Fibroblast of the conjunctiva (primary cell): ENCODE data around the gene SLC25A22.

Experiments used
- DNase-seq: peaks from one replicate; pipeline ENCODE4 v3.0.0-alpha.2; 2010; ENCODE audit warnings: low read depth

The SLC25A22 gene

DNA sequence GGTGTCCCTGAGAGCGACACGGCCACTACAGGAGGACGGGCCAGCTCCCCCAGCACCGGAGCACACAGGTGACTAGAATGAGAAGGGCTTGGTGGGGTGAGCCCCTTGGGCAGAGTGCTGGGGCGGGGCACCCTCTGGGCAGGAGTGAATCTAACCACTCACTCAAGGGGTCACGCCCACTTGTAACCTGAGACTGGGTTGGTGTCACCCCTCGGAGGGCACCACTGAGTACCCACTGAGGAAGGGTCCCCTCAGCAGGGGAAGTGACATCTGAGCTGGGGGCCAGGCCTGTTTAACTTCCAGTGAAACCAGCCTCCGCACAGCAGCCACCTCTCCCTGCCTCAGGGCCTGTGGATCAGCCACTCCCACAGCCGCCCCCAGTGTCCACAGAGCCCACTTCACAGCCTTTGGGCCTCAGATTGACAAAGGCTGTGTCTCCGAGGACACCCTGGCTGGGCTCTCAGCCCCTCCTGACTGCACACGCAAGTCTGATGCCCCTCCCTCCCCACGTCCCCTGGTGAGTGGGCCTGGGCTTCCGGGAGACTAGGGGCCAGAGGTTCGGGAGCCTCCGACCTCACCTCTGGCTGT is 26.4 kb downstream of the SLC25A22 start:
- DNase-seq: no peak

DNA sequence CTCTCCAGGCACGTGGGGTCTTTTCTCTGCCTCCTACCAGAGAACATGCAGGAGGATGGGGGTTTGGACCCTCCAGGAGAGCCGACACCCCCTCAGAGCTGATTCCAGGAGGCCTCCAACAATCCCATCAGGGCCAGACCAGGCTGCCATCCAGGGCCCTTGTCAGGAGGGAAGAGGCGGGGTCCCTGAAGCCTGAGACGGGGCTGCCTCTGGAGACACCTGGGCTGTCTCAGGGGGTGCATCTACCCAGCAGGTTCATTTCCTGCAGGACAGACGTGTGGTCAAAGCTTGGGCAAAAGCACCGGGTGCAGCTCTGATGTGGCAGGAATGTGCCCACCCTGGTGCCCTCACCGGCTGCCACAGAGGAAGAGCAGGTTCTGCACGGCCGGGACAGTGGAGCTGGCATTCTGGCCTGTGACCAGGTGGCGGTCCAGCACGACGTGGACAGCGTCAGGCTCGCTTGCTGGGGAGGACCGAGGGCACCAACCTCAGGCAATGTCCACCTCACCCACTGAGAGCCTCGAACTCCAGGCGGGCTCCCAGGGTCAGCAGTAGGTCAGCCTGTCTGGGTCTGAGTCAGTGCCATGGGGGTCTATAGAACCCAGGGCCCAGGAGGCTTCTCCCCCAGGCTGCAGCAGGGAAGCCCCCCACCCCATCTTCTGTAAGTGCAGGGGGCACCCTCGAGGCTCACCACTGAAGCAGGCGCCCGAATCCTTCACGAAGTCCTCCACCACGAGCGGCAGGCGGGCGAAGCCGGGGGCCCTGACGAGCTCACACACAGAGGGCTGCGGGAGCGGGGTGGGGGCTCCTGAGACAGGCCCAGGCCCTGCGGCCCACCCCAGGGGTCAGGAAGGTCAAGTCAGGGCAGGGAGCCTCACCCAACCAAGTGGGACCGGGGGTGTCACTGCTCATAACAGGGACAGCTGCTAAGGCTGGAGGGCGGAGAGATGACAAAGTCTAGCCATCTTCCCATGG is 27.2 kb downstream of the SLC25A22 start:
- no peak for DNase-seq

DNA sequence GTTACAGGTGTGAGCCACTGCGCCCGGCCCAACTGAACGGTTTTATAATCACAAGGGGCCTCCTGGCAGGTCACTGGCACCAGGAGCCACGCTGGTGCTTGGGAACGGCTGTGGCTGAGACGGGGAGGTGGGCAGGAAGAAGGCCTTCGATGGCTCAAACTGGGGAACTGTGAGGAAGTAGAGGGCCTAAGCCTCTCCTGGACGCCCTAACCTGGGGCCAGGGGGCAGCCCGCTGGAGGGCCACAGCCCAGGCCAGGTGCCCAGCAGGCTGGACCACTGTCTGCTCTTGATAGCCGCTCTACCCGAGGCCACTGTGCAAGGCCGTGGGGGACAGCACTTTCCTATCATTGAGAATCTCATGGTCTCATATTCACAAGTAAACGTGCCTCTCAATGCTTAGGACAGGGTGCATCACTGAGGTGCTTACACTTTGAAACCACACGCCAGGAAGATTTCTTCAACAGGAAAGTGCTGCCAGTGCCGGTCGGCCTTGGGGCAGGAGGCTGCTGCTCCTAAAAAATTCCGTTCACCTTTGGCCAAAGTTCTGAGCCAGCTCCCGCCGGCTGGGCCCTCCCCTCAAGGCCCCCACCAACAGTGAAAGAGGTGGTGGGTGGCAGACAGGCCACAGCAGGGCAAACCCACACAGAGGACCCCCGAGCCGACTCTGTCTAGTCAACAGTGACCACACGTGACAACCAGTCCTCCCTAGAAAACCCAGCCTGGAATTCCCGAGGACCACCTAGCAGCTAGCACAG is 28.0 kb downstream of the SLC25A22 start:
- DNase-seq: no peak

DNA sequence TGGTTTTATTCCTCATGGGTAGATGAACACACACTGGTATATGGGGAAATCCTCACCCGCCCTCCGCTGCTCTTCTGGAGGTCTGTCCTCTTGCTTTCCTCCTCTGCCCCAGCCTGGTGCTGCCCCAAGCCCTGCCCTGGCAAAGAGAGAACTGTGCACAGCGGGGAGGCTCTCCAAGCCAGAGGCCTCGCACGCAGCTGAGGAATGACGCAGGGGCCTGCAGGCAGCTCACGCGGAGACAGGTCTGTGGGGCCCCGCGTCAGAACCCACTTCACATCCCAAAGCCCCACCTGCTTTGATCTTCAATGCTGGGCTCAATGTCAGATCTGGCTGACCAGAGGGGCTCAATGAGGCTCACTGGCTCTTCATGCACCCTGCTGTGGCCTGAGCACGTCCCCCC is 30.8 kb downstream of the SLC25A22 start:
- DNase-seq: no peak

DNA sequence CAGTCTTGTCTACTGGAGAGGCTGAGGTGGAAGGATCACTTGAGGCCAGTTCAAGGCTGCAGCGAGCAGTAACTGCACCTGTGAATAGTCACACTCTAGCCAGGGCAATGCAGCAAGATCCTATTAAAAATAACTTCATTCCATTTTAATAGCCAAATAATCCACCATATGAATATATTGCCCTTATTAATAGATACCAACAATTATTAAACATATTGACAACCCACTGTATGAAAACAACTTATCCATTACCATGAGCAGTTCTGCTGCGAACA is 31.2 kb downstream of the SLC25A22 start:
- DNase-seq: no peak

DNA sequence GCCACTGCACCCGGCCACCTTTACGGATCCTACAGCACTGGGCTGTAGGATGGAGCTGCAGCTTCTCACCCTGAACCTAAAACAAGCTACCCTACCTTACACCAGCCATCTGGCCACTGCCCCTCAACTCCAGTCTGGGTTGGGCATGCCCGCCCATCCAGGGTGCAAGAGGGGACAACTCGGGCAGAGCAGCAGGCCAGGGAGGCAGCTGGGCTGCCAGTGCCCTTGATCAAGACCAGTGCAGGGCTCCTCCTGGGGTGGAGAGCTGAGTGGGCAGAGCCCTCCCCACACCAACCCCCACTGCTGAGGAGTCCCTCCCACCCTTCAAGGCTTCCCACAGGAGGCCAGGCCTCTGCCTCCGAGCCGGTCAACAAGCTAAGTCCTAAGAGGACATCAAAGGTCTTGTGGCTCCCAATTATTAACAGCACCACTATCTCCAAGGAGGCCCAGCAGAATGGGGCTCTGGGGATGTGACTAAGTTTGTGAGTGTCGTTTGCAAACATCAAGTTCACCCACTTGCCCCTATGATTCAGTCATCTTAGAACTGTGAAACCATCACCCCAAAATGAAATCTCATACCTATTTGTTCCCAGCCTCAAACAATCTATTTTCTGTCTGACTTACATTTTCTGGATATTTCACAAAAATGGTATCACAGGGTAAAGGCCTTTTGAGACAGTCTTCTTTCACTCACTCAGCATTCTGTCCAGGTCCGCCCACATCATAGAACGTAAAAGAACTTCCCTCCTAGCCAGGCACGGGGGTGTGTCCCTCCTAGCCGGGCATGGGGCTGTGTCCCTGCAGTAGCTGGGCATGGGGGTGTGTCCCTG is 31.8 kb downstream of the SLC25A22 start:
- no peak for DNase-seq

DNA sequence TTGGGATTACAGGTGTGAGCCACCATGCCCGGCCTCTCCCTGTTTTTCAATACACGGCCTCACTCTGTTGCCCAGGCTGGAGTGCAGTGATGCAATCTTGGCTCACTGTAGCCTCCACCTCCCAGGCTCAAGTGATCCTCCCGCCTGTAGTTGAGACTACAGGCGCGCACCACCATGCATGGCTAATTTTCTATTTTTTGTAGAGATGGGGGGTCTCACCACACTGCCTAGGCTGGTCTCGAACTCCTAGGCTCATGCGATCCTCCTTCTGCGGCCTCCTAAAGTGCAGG is 32.3 kb downstream of the SLC25A22 start:
- DNase-seq: no peak

DNA sequence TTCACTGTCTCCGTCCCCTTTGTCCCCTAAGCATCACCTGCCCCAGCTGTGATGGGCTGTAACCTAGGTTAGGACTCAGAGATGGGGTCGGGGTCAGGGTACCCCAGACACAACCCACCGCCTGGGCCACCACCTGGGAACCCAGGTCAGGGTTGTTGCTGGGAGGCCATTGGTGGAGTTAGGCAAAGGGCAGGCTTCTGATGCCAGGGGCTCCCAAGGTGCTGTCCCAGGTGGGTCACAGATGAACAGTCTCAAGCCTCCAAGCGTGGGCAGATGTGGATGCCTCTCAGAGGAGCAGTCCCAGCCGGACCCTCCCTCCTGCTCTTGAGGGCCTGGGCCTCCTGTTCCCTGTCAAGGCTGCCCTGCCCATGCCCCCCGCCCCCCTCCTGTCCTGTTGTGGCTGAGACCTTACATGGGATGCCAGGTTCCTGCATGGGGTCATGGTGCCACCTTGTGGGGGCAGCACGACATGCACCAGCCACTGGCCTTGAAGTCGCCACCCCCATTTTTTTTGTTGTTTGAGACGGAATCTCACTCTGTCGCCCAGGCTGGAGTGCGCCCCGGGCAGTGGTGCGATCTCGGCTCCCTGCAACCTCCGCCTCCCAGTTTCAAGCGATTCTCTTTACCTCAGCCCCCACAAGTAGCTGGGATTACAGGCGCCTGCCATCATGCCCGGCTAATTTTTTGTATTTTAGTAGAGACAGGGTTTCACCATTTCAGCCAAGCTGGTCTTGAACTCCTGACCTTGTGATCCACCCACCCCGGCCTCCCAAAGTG is 32.9 kb downstream of the SLC25A22 start:
- peak; percentile 36 for DNase-seq

DNA sequence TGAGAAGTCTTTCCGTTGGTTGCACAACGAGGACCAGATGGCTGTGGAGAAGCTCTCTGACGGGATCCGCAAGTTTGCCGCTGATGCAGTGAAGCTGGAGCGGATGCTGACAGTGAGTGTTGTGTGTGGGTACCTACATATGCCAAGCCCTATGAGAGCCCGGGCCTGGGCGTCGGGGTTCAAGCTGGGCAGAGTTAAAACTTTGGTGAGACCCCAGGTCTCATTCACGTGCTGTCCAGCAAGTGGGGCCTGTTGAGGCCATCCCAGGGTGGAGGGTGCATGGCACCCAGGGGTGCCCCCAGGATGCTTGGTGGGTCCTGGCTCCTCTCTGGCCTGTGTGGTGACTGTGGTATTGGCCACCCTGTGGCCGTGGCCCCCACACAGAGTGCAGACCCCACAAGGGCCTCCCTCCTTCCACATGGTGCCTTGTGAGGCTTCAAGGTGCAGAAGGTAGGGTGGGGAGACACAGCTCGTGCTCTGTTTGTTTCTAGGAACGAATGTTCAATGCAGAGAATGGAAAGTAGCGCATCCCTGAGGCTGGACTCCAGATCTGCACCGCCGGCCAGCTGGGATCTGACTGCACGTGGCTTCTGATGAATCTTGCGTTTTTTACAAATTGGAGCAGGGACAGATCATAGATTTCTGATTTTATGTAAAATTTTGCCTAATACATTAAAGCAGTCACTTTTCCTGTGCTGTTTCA is 33.6 kb downstream of the SLC25A22 start:
- no peak for DNase-seq

DNA sequence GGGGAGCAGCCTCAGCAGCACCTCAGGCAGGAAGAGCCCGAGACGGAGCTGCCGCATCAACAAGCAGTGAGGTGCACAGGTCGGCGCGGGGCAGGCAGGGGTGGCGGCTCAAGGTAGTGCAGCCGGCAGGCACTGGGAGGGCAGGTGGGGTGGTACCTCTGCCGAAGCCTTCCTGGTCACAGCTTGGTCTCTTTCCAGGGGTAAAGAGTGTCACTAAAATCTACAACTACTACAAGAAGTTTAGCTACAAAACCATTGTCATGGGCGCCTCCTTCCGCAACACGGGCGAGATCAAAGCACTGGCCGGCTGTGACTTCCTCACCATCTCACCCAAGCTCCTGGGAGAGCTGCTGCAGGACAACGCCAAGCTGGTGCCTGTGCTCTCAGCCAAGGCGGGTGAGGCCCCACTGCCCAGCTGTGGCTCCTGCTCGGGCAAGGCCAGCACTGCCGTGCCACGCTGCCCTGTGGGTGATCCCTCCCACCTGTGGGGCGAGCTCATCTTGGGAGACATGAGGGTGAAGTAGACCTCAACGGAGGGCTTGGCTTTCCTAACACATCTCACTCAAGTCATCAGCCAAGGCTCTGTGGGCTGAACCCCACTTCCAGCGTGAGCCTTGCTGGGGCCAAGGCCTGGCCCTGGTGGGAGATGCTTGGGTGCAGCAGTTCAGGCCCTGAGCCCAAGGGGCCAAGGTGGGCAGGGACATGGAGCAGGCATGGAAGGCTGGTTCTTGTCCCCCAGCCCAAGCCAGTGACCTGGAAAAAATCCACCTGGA is 34.3 kb downstream of the SLC25A22 start:
- DNase-seq: no peak

DNA sequence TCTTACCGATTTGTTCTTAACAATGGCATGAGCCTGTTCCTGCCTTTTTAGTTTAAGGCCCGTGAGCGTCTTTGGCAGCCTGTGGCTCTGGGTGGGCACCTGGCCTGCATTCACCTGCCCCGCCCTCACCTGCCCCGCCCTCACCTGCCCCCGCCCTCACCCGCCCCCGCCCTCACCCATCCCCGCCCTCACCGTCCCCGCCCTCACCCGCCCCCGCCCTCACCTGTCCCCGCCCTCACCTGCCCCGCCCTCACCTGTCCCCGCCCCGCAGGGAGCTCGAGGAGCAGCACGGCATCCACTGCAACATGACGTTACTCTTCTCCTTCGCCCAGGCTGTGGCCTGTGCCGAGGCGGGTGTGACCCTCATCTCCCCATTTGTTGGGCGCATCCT is 35.0 kb downstream of the SLC25A22 start:
- no peak for DNase-seq

DNA sequence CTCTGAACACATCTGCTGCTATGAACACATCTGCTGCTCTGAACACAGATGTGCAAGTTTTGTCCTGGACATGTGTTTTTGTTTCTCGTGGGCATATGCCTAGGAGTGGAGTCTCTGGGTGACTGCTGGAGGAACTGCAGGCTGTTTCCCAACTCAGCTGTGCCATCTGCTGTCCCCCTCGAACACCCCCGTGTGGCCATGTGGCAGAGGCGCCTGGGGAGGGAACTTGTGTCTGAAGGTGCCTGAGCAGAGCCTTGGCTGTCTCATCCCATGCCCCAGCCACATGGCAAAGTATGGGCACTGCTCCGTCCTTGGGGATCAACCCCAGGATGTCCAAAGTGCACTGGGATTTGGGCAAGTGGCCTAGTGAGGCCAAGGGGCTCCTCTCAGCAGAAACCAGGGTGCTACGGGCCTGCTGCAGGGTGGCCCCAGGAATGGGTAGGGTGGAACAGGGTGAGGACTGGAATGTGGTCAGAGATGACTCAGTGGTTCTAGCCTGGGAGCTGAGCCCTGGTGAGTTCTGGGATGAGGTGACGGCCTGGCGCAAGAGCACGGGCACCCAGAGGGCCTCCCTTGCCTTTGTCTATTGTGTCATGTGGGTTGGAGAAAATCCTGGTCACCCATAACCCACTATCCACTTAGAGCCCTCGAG is 35.5 kb downstream of the SLC25A22 start:
- DNase-seq: peak; percentile 39

DNA sequence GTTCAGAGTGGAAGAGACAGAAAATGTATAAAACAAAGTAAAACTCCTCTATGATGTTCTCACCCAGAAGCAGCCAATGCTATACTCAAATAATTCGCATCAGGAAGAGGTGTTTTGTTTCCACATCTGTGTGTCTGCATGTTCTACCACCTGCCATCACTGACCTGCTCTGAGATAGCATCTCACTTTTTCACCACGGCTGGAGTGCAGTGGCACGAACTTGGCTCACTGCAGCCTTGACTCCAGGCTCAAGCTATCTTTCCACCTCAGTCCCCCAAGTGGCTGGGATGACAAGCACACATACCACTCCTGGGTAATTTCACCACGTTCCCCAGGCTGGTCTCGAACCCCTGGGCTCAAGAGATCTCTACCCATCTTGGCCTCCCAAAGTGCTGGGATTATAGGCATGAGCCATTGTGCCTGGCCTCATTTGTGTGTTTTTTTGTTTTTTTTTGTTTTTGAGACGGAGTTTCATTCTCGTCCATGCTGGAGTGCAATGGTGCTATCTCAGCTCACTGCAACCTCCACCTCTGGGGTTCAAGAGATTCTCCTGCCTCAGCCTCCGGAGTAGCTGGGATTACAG is 36.5 kb downstream of the SLC25A22 start:
- DNase-seq: no peak

DNA sequence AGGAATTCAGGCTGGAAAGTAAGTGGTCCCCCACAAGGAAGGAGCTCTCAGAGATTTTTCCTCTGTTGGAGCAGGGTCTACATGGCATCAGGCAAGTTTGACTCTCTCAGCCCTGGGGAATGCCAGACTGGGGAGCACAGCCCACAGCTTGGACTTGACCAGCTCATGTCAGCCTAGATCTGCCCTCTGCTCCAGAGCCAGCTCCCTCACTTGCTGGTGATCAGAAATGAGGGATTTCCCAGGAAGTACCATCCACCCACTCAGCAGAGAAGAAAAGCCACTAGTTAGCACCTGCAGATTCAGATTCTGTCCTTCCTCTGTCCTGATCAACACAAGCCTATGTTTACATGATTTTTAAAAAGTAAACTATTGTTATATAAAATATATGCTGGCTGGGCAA is 37.8 kb downstream of the SLC25A22 start:
- DNase-seq: no peak

DNA sequence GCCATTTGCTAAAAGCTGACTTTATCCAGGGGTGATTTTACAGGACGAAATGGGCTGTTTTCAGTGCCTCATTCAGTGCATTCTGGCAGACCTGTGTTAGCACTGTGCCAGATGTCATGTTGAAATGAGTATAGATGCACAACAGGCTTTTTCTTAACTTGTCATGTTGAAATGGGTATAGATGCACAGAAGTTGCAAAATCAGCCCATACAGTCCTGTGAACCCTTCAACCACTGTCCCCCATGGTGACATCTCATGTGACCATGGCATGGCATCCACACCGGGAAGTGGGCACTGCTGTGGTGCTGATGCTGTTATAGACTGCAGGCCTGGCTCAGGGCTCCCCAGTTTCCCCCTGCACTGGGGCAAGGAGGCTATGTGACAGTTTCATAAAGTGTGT is 48.4 kb downstream of the SLC25A22 start:
- no peak for DNase-seq

DNA sequence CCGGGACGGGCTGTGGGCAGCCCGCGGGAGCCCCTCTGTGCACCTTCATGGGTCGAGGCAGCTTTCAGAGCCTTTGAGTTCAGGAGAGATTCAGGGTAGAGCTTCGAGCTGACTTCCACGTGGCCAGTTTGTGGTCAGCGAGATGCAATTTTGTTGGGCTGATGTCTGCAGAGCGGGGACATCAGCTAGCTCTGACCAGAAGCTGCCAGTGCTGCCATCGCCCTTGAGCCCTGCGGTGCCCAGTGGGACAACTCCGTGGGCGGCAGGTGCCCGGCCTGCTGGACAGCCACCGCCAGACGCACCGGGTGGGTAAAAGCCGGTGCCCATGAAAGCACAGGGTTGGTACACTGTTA is 50.1 kb downstream of the SLC25A22 start:
- DNase-seq: no peak

DNA sequence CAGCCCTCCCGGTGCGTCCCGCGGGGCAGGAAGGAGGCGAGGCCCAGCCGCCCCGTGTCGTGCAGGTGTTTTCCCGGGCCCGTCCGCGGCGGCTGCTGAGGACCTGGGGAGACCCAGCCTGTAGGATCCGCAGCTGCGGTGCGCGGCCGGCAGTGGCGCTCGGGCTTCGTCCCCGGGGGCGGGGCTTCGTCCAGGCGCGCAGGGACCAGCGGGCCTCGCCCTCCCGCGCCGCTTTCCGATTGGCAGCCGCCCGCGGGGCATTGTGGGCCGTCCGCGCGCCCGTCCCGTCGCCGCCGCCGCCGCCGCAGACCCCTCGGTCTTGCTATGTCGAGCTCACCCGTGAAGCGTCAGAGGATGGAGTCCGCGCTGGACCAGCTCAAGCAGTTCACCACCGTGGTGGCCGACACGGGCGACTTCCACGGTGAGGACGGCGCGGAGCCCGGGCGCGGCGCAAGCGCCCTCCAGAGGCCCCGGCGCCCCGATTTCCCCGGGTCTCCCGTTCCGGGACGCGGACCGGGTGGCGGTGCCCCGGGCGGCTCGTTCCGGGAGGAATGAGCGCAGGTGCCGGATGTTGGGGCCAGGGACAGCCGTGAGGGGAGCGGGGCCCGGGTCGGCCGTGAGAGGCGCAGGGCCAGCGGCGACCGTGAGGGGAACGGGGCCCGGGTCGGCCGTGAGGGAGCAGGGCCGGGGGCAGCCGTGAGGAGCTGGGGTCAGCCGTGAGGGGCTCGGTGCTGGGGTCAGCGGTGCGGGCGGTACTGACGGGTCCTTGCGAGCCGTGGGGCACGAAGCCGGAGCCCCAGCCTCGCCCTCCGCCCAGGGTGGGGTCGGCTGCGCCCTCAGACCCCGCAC is 50.7 kb downstream of the SLC25A22 start, which contains the start of gene TALDO1:
TSS of gene TALDO1 (plus strand) at position 307 of the 849 bp plus-strand sequence. CDS start at position 325, 18 bp downstream.
- DNase-seq: peak; percentile 57
